CD4-positive, alpha-beta memory T cell (primary cell): Measurements from ENCODE around the gene ZBTB20. TPM values are rescaled to one million over a fixed set of nuclear protein-coding genes. Genes with fewer than 3 reads are reported as not detected.

Experiments
- CTCF ChIA-PET: fragments of 350-600 bp; sonication (Branson Sonifier 250); formaldehyde crosslinking; loops from one replicate; lab custom pipeline; 2021; ENCODE audit warnings: inconsistent platforms; ENCODE audit not compliant: partially characterized antibody; lab: Charles Lee
- POLR2A ChIA-PET: fragments of 350-600 bp; sonication (Branson Sonifier 250); formaldehyde crosslinking; loops from one replicate; lab custom pipeline; 2021; ENCODE audit not compliant: partially characterized antibody; lab: Charles Lee
- DNase-seq, 5 donors: peaks; one replicate each; pipeline versions ENCODE4 v3.0.0 to v3.0.0-alpha.2; 2020 to 2022; ENCODE audit warnings: mixed read lengths in 1 of 5
- H3K27ac ChIP-seq: one replicate; pipeline ENCODE4 v1.7.0; 2013; ENCODE audit warnings: low read depth, low read length
- H3K27me3 ChIP-seq: 2 replicates; pipeline ENCODE4 v1.7.0; 2013; ENCODE audit warnings: mild to moderate bottlenecking, low read length, moderate library complexity; ENCODE audit not compliant: insufficient read depth
- H3K36me3 ChIP-seq: 2 replicates; pipeline ENCODE4 v1.7.0; 2013; ENCODE audit warnings: mild to moderate bottlenecking, low read length, moderate library complexity; ENCODE audit not compliant: insufficient read depth
- H3K4me1 ChIP-seq: 2 replicates; pipeline ENCODE4 v1.7.0; 2013; ENCODE audit warnings: mild to moderate bottlenecking, low read length, moderate library complexity; ENCODE audit not compliant: insufficient read depth
- H3K4me3 ChIP-seq, 2 donors: one replicate each; pipeline ENCODE4 v1.7.0; 2013; ENCODE audit warnings: low read length in 2 of 2, mild to moderate bottlenecking in 1 of 2
- H3K9me3 ChIP-seq, 2 donors: one replicate each; pipeline ENCODE4 v1.7.0; 2013; ENCODE audit warnings: low read length in 2 of 2, control low read depth in 1 of 2; ENCODE audit not compliant: control insufficient read depth in 1 of 2
- H3K27ac Mint-ChIP-seq, 7 donors: one replicate each; pipeline ENCODE4 v1.8.0; 2020 to 2021; ENCODE audit warnings: mixed read lengths in 7 of 7, mild to moderate bottlenecking in 6 of 7, inconsistent platforms in 3 of 7, moderate library complexity in 3 of 7
- H3K27me3 Mint-ChIP-seq, 2 donors: one replicate each; pipeline ENCODE4 v1.8.0; 2020 to 2021; ENCODE audit warnings: mixed read lengths in 2 of 2
- H3K36me3 Mint-ChIP-seq, 2 donors: one replicate each; pipeline ENCODE4 v1.8.0; 2020 to 2021; ENCODE audit warnings: mixed read lengths in 2 of 2, inconsistent platforms in 1 of 2, mild to moderate bottlenecking in 1 of 2
- H3K4me1 Mint-ChIP-seq, 4 donors: one replicate each; pipeline ENCODE4 v1.8.0; 2020 to 2021; ENCODE audit warnings: mixed read lengths in 4 of 4, mild to moderate bottlenecking in 1 of 4
- H3K4me3 Mint-ChIP-seq, 8 donors: one replicate each; pipeline ENCODE4 v1.8.0; 2020 to 2021; ENCODE audit warnings: mixed read lengths in 8 of 8, mild to moderate bottlenecking in 7 of 8, moderate library complexity in 6 of 8, inconsistent platforms in 3 of 8
- H3K9me3 Mint-ChIP-seq, 8 donors: one replicate each; pipeline ENCODE4 v1.8.0; 2020 to 2021; ENCODE audit warnings: mixed read lengths in 8 of 8, mild to moderate bottlenecking in 5 of 8, inconsistent platforms in 3 of 8, moderate library complexity in 1 of 8
- intact Hi-C: fragments of 100-400 bp; cut with micrococcal nuclease; formaldehyde crosslinking; loops from one replicate; pipeline ENCODE4 v1.15.1; 2023
- polyA plus RNA-seq, 2 donors: library from polyadenylated mRNA; unstranded; fragments of 300-500 nt; fragmentation: Illumina TruSeq; gene quantifications; one replicate each; pipeline ENCODE4 v1.2.3, GENCODE V29; 2021
- total RNA-seq, 2 experiments: library from RNA; stranded (reverse); gene quantifications; one replicate each; pipeline ENCODE4 v1.2.3, GENCODE V29; 2021

ZBTB20 gene
- total and polyA plus RNA-seq, 4 experiments from 2014 or later = 21.9 to 58.4 (median 41.4) TPM

DNA sequence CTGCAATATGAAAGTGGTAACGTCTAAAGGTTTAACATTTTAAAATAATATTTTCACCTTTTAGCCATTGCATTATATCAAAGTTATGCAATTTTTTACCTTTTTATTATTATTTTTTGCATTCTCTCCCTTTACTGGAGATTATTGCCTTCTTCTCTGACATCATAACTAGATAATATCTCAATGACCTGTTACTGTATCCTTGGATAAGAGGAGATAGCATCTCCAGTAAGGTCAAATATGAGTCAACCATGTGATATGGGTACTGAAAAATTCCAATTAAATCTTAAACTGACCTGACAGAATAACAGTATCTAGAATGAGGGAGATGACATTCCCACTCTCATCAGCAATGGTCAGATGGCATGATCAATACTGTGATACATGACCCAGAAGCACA is 108.3 kb downstream of the ZBTB20 start:
- H3K27ac ChIP-seq = no peak overlapping the region
- H3K36me3 ChIP-seq = no peaks in the 10 kb centered on the region
- no peak for DNase-seq
- POLR2A ChIA-PET = no interaction called here
- H3K4me3 ChIP-seq = no peak overlapping the region
- H3K4me1 ChIP-seq = no peaks in the 10 kb centered on the region
- no peak overlapping the region for H3K4me3 Mint-ChIP-seq
- peaks cover 0 to 20% of the 10 kb centered on the region in 2 donors for H3K36me3 Mint-ChIP-seq
- no peaks in the 10 kb centered on the region for H3K27me3 Mint-ChIP-seq
- H3K9me3 Mint-ChIP-seq = peaks cover 0 to 9% (median 1%) of the 10 kb centered on the region in 8 donors
- peaks cover 0 to 12% (median 9%) of the 10 kb centered on the region in 4 donors for H3K4me1 Mint-ChIP-seq
- no peak overlapping the region for H3K27ac Mint-ChIP-seq
- intact Hi-C loops = no loop called here
- CTCF ChIA-PET = interaction anchor here (2.0 kb wide), 1 partner anchor 745 kb away, joined by 6 read pairs; no protein-coding TSS in a partner anchor
- H3K9me3 ChIP-seq = no peaks in the 10 kb centered on the region
- no peaks in the 10 kb centered on the region for H3K27me3 ChIP-seq

DNA sequence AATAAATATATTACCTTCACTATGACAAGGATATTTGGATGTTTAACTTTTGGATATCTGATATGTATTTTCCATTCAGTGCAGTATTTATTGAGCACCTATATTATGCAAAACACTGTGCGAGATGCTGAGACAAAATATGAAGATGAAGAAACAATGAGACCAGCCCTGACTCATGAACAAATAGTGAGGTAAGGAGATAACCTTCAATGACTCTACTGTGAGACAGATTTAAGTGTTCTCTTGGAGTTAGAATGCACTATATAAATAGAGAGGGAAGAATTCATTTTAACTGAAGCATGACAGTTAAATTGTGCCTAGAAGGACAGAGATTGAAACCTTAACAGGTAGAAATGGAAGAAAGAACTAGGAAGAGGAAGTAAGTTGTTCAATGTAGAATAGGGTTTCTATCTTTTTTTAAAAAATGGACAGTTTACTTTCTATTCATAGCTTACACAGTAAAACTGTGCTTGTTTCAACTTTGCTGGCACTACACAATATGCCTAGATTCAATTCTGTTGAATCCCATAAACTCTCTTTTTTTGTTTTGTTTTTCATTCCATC is 124.2 kb downstream of the ZBTB20 start:
- Histone ChIP-seq H3K4me3 (no peak overlapping the region), H3K27me3 (no peaks in the 10 kb centered on the region), H3K36me3 (no peaks in the 10 kb centered on the region), H3K27ac (no peak overlapping the region), H3K4me1 (no peaks in the 10 kb centered on the region), H3K9me3 (no peaks in the 10 kb centered on the region)
- intact Hi-C loops = no loop called here
- no peaks in the 10 kb centered on the region for H3K27me3 Mint-ChIP-seq
- peaks cover 0 to 7% (median 0%) of the 10 kb centered on the region in 8 donors for H3K9me3 Mint-ChIP-seq
- H3K4me1 Mint-ChIP-seq = peaks cover 0 to 3% (median 1%) of the 10 kb centered on the region in 4 donors
- ChIA-PET CTCF (no interaction called here), POLR2A (no interaction called here)
- peaks cover 14 to 38% of the 10 kb centered on the region in 2 donors for H3K36me3 Mint-ChIP-seq
- no peak overlapping the region for H3K4me3 Mint-ChIP-seq
- no peak for DNase-seq
- no peak overlapping the region for H3K27ac Mint-ChIP-seq

DNA sequence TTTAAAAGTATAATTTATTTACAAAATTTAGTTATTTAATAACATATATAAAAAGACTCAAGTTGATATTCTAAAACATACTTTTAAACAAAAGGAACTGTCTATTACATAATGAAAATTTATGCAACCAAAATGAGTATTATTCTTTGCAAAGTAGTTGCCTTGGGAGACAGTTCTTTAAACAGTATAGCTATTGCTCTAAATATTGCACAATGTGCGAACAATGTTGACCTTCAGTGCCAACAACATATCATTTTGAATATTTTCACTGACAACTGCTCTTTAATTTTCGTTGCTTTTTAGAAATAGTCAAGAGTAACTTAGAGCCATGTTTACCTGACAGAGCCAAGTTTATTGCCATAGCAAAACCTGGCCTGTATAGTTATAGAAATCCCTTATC is 124.9 kb downstream of the ZBTB20 start:
- Histone ChIP-seq H3K36me3 (no peaks in the 10 kb centered on the region), H3K4me3 (no peak overlapping the region), H3K4me1 (no peaks in the 10 kb centered on the region), H3K27me3 (no peaks in the 10 kb centered on the region), H3K9me3 (no peaks in the 10 kb centered on the region), H3K27ac (no peak overlapping the region)
- no peak for DNase-seq
- ChIA-PET CTCF (no interaction called here), POLR2A (no interaction called here)
- Mint-ChIP-seq H3K4me1 (peaks cover 0 to 3% (median 1%) of the 10 kb centered on the region in 4 donors), H3K4me3 (no peak overlapping the region), H3K9me3 (peaks cover 0 to 8% (median 0%) of the 10 kb centered on the region in 8 donors), H3K27me3 (no peaks in the 10 kb centered on the region), H3K36me3 (peaks cover 16 to 39% of the 10 kb centered on the region in 2 donors), H3K27ac (no peak overlapping the region)
- intact Hi-C loops = no loop called here

DNA sequence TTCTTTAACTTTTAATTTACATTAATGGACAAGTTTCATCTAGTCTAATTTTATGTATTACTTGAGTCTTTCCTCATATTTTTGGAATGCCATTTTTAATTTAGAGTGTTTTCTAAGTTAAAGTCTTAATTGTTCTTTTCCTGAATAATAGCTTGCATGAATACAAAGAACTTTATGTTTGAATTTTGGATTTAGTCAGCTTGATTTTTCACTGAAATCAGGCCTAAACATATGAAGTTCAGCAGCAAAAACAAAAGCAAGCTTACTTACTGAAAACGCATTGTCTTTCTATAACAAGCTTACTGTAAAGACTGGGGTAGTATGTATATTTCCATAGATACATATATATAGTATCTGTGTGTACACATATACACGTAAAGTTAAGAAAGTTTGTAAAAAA is 126.0 kb downstream of the ZBTB20 start:
- Histone ChIP-seq H3K4me3 (no peak overlapping the region), H3K36me3 (no peaks in the 10 kb centered on the region), H3K9me3 (no peaks in the 10 kb centered on the region), H3K27ac (no peak overlapping the region), H3K27me3 (no peaks in the 10 kb centered on the region), H3K4me1 (no peaks in the 10 kb centered on the region)
- Mint-ChIP-seq H3K27me3 (no peaks in the 10 kb centered on the region), H3K27ac (no peak overlapping the region), H3K36me3 (peaks cover 23 to 44% of the 10 kb centered on the region in 2 donors), H3K4me3 (no peak overlapping the region), H3K4me1 (peaks cover 0 to 7% (median 2%) of the 10 kb centered on the region in 4 donors), H3K9me3 (peaks cover 0 to 19% (median 8%) of the 10 kb centered on the region in 8 donors)
- ChIA-PET POLR2A (interaction anchor here (1.9 kb wide), 1 partner anchor 125 kb away, joined by 6 read pairs; no protein-coding TSS in a partner anchor), CTCF (no interaction called here)
- intact Hi-C loops = no loop called here
- DNase-seq = no peak

DNA sequence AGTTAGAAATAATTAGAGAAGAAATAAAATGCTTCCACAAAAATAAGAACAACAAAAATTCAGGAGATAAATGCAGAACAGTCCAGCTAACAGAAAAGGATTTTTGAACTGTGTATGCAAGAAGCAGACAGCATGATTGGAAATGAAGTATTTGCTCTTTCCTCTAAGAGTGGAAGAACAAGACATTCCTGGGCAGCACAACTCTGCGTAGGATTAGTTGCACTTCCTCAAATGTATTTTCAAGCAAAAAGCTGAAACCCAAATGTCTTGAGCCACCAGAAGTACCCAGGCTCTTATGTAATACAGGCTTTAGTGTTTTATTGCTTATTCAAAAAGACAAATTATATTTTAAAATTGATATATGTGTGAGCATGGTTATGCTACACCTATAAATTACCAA is 127.2 kb downstream of the ZBTB20 start:
- H3K4me1 Mint-ChIP-seq = peaks cover 0 to 7% (median 2%) of the 10 kb centered on the region in 4 donors
- Histone ChIP-seq H3K27me3 (no peaks in the 10 kb centered on the region), H3K4me1 (no peaks in the 10 kb centered on the region), H3K4me3 (no peak overlapping the region), H3K9me3 (no peaks in the 10 kb centered on the region), H3K27ac (no peak overlapping the region), H3K36me3 (no peaks in the 10 kb centered on the region)
- no peak for DNase-seq
- peaks cover 0 to 26% (median 8%) of the 10 kb centered on the region in 8 donors for H3K9me3 Mint-ChIP-seq
- peaks cover 21 to 50% of the 10 kb centered on the region in 2 donors for H3K36me3 Mint-ChIP-seq
- POLR2A ChIA-PET = interaction anchor here (1.9 kb wide), 1 partner anchor 126 kb away, joined by 6 read pairs; no protein-coding TSS in a partner anchor
- no peaks in the 10 kb centered on the region for H3K27me3 Mint-ChIP-seq
- CTCF ChIA-PET = no interaction called here
- no peak overlapping the region for H3K27ac Mint-ChIP-seq
- intact Hi-C loops = no loop called here
- no peak overlapping the region for H3K4me3 Mint-ChIP-seq

DNA sequence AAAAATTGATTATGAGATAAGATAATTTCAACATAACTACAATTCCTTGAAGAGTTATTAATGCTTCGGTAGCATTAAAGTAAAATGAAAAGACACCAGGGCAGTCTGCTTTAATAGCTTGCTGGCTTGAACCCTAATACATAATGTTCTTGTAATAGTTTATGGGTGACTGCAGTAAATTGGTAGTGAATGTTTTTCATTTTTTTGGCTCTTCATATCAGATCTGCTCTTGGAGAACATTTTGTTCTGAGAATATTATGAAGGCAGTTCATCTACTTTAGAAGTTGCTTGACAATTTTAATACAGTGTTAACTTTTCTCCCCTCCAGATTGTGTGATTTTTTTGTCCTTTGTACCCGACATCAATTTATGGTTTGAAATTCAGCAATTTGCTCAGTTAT is 128.4 kb downstream of the ZBTB20 start:
- CTCF ChIA-PET = no interaction called here
- H3K4me3 Mint-ChIP-seq = no peak overlapping the region
- POLR2A ChIA-PET = no interaction called here

DNA sequence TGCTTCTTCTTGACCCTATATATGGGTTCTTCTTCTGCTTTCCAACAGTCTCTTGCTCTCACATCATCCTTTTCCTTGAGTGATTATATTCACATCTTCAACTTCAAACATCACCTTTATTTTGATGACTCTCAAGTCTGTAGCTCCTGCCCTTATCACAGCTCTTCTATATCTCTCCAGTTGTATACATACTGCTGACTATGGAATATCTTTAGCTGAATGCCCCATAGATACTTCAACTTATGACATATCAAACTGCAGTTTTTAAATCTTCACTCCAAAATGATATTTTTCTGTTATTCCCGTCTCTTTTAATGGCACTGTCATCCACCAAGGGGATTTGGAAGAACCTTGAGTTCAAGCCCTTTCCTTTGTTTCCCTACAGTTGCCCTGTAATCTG is 139.1 kb downstream of the ZBTB20 start:
- intact Hi-C loops = no loop called here
- H3K4me1 ChIP-seq = no peaks in the 10 kb centered on the region
- Mint-ChIP-seq H3K9me3 (peaks cover 0 to 5% (median 0%) of the 10 kb centered on the region in 8 donors), H3K27ac (peak overlapping the region in 1 of 7 donors; percentile 2), H3K4me1 (peaks cover 0 to 14% (median 3%) of the 10 kb centered on the region in 4 donors), H3K4me3 (peak overlapping the region in 1 of 8 donors; percentile 3), H3K27me3 (no peaks in the 10 kb centered on the region), H3K36me3 (peaks cover 32 to 58% of the 10 kb centered on the region in 2 donors)
- POLR2A ChIA-PET = no interaction called here
- CTCF ChIA-PET = no interaction called here
- no peak overlapping the region for H3K27ac ChIP-seq
- DNase-seq = no peak
- no peaks in the 10 kb centered on the region for H3K27me3 ChIP-seq
- H3K36me3 ChIP-seq = no peaks in the 10 kb centered on the region
- no peak overlapping the region for H3K4me3 ChIP-seq
- no peaks in the 10 kb centered on the region for H3K9me3 ChIP-seq

More for the DNA sequence above, 128.4 kb downstream of the ZBTB20 start:
- intact Hi-C loops = no loop called here
- H3K27ac ChIP-seq = no peak overlapping the region
- no peak overlapping the region for H3K4me3 ChIP-seq
- H3K27ac Mint-ChIP-seq = no peak overlapping the region
- no peak for DNase-seq
- H3K4me1 Mint-ChIP-seq = peaks cover 0 to 7% (median 4%) of the 10 kb centered on the region in 4 donors
- no peaks in the 10 kb centered on the region for H3K9me3 ChIP-seq
- H3K27me3 ChIP-seq = no peaks in the 10 kb centered on the region
- H3K36me3 Mint-ChIP-seq = peaks cover 21 to 46% of the 10 kb centered on the region in 2 donors
- no peaks in the 10 kb centered on the region for H3K4me1 ChIP-seq
- H3K36me3 ChIP-seq = no peaks in the 10 kb centered on the region
- peaks cover 0 to 26% (median 8%) of the 10 kb centered on the region in 8 donors for H3K9me3 Mint-ChIP-seq
- H3K27me3 Mint-ChIP-seq = no peaks in the 10 kb centered on the region
